Astrocyte (in vitro differentiated cells and primary cell): ENCODE results near the gene PPIA.

ENCODE experiments used
- CTCF ChIP-seq: IDR thresholded peaks from 2 replicates; pipeline ENCODE4 v1.5.1; 2011; ENCODE audit warnings: low read depth, mild to moderate bottlenecking, inconsistent platforms, low read length, moderate library complexity; ENCODE audit not compliant: insufficient read depth
- EZH2 ChIP-seq: IDR thresholded peaks from 2 replicates; pipeline ENCODE4 v1.6.1; 2012; ENCODE audit warnings: mild to moderate bottlenecking, low read length, inconsistent platforms; ENCODE audit not compliant: insufficient read depth

GRCh38 chr7:44748948-44749731, 47.3 kb upstream of the PPIA start:
- TF ChIP-seq CTCF (no peak), EZH2 (no peak)
